Measurements from ENCODE around the gene NLRC4.
"Not testable (repeated sequence)": the region's sequence is repeated elsewhere in the genome, so short reads cannot be mapped to it uniquely, and the experiment has no call there.

Gene NLRC4

GRCh38 chr2:32264422-32265105, at the start of gene NLRC4:
NLRC4 (minus strand) TSS chr2:32264886; CDS start chr2:32256775, 8,111 bp downstream.
- DNase-seq (ENCODE audit: low spot score) = no peak

GRCh38 chr2:32310577-32310976, 45.9 kb upstream of the NLRC4 start:
- no peak for DNase-seq (ENCODE audit: low spot score)

GRCh38 chr2:32293966-32294562, 29.4 kb upstream of the NLRC4 start:
- not testable (repeated sequence) for DNase-seq (ENCODE audit: low spot score)

- DNase-seq (ENCODE audit: low spot score) = not testable (repeated sequence)
These were observed 28.8 kb upstream of the NLRC4 start for GRCh38 chr2:32293493-32293892.

- no peak for DNase-seq (ENCODE audit: low spot score)
These were observed 27.1 kb upstream of the NLRC4 start for GRCh38 chr2:32291746-32292145.

- no peak for DNase-seq (ENCODE audit: low spot score)
These were observed 25.3 kb upstream of the NLRC4 start for GRCh38 chr2:32290000-32290339.

- peak; percentile 77 for DNase-seq (ENCODE audit: low spot score)
These were observed 24.7 kb upstream of the NLRC4 start for GRCh38 chr2:32289165-32289999.

- no peak for DNase-seq (ENCODE audit: low spot score)
These were observed 19.6 kb upstream of the NLRC4 start for GRCh38 chr2:32284321-32284720.

GRCh38 chr2:32278478-32278853, 13.8 kb upstream of the NLRC4 start:
- no peak for DNase-seq (ENCODE audit: low spot score)

- DNase-seq (ENCODE audit: low spot score) = peak; percentile 96
These were observed 13.2 kb upstream of the NLRC4 start, which contains the start of gene YIPF4 for GRCh38 chr2:32277674-32278477. YIPF4 (plus strand) TSS chr2:32277904; CDS start chr2:32278156, 252 bp downstream.

GRCh38 chr2:32277363-32277673, 12.6 kb upstream of the NLRC4 start:
- no peak for DNase-seq (ENCODE audit: low spot score)

- DNase-seq (ENCODE audit: low spot score) = not testable (repeated sequence)
These were observed 11.1 kb upstream of the NLRC4 start for GRCh38 chr2:32275790-32276189.

- DNase-seq (ENCODE audit: low spot score) = no peak
These were observed 9.6 kb upstream of the NLRC4 start for GRCh38 chr2:32274289-32274688.

GRCh38 chr2:32272279-32272678, 7.6 kb upstream of the NLRC4 start:
- no peak for DNase-seq (ENCODE audit: low spot score)

- DNase-seq (ENCODE audit: low spot score) = peak; percentile 68
These were observed 6.4 kb upstream of the NLRC4 start for GRCh38 chr2:32271063-32271462.

- DNase-seq (ENCODE audit: low spot score) = no peak
These were observed 2.6 kb downstream of the NLRC4 start for GRCh38 chr2:32262105-32262504.

- DNase-seq (ENCODE audit: low spot score) = no peak
These were observed 4.3 kb downstream of the NLRC4 start for GRCh38 chr2:32260376-32260775.

- DNase-seq (ENCODE audit: low spot score) = no peak
These were observed 6.4 kb downstream of the NLRC4 start for GRCh38 chr2:32258242-32258641.

- no peak for DNase-seq (ENCODE audit: low spot score)
These were observed 14.4 kb downstream of the NLRC4 start for GRCh38 chr2:32250290-32250689.

- no peak for DNase-seq (ENCODE audit: low spot score)
These were observed 14.9 kb downstream of the NLRC4 start for GRCh38 chr2:32249731-32250236.

- DNase-seq (ENCODE audit: low spot score) = no peak
These were observed 16.4 kb downstream of the NLRC4 start for GRCh38 chr2:32248299-32248698.

GRCh38 chr2:32246911-32247310, 17.8 kb downstream of the NLRC4 start:
- DNase-seq (ENCODE audit: low spot score) = no peak
